Stomach (tissue), 4 donors: Measurements from ENCODE around the gene CNOT2.

Experiments used
- CTCF ChIP-seq, 7 experiments: fragments of 450-650 bp in 4 of 7; fragments of 200-600 bp in 3 of 7; sonication (generic) in 3 of 7; IDR thresholded peaks; one replicate each; pipeline ENCODE4 v1.5.1; 2016 to 2019; ENCODE audit warnings: antibody characterized with exemption in 7 of 7, control low read depth in 2 of 7, mild to moderate bottlenecking in 1 of 7
- POLR2AphosphoS5 ChIP-seq, 3 donors: sonication (generic); formaldehyde crosslinking; IDR thresholded peaks; one replicate each; pipeline ENCODE4 v1.6.1; 2016; ENCODE audit warnings: antibody characterized with exemption in 3 of 3

GRCh38 chr12:70251661-70252060, 8.4 kb downstream of the CNOT2 start:
- TF ChIP-seq CTCF (IDR thresholded peaks at IDR 0.05) (no peak), POLR2AphosphoS5 (IDR thresholded peaks at IDR 0.05) (no peak)
